ENCODE results near the gene NDOR1.

The NDOR1 gene

GRCh38 chr9:137167747-137168572 is 37.5 kb upstream of the NDOR1 start:
- DNase-seq: peak in 2 of 4 experiments; percentile 15 to 38

- DNase-seq: no peak
Measured at GRCh38 chr9:137168573-137168903, 37.0 kb upstream of the NDOR1 start.

GRCh38 chr9:137168904-137169856 is 36.3 kb upstream of the NDOR1 start:
- peak in 3 of 4 experiments; percentile 23 to 52 (median 27) for DNase-seq

GRCh38 chr9:137169896-137170358 is 35.6 kb upstream of the NDOR1 start, which contains the start of gene LRRC26:
LRRC26 (minus strand) TSS chr9:137170051; CDS start chr9:137169943, 108 bp downstream.
- no peak for DNase-seq

- DNase-seq: no peak
Measured at GRCh38 chr9:137170486-137171148, 34.9 kb upstream of the NDOR1 start.

- no peak for DNase-seq
Measured at GRCh38 chr9:137171149-137171900, 34.2 kb upstream of the NDOR1 start.

- no peak for DNase-seq
Measured at GRCh38 chr9:137172901-137173795, 32.4 kb upstream of the NDOR1 start.

- no peak for DNase-seq
Measured at GRCh38 chr9:137173796-137174664, 31.5 kb upstream of the NDOR1 start.

GRCh38 chr9:137174722-137175293 is 30.7 kb upstream of the NDOR1 start:
- DNase-seq: no peak

GRCh38 chr9:137175345-137175961 is 30.0 kb upstream of the NDOR1 start:
- no peak for DNase-seq

GRCh38 chr9:137176302-137177182 is 29.0 kb upstream of the NDOR1 start:
- peak in 2 of 4 experiments; percentile 42 to 45 for DNase-seq

GRCh38 chr9:137178201-137178938 is 27.1 kb upstream of the NDOR1 start:
- no peak for DNase-seq

GRCh38 chr9:137178939-137179630 is 26.4 kb upstream of the NDOR1 start:
- DNase-seq: no peak

GRCh38 chr9:137179761-137180160 is 25.7 kb upstream of the NDOR1 start:
- DNase-seq: no peak

- DNase-seq: no peak
Measured at GRCh38 chr9:137180491-137180890, 25.0 kb upstream of the NDOR1 start.

- DNase-seq: no peak
Measured at GRCh38 chr9:137181680-137182079, 23.8 kb upstream of the NDOR1 start.

- DNase-seq: no peak
Measured at GRCh38 chr9:137182836-137183235, 22.7 kb upstream of the NDOR1 start.

All from suppressor macrophage (primary cell).